UCSD-AML1 (cell line): ENCODE data around the gene GIGYF1.
A peak's percentile ranks its signal among the peaks of the same experiment; 100 is the strongest.
"Not testable (repeated sequence)": the region's sequence is repeated elsewhere in the genome, so short reads cannot be mapped to it uniquely, and the experiment has no call there.

Source experiments
- DNase-seq: peaks from one replicate; lab custom pipeline; 2025; ENCODE audit not compliant: unreplicated experiment; lab: John Stamatoyannopoulos, UW

The GIGYF1 gene

GRCh38 chr7:100673302-100673941 is 20.6 kb downstream of the GIGYF1 start, which contains the start of gene GNB2:
Gene GNB2 (plus strand): TSS chr7:100673740. CDS start chr7:100676266, 2,526 bp downstream.
- DNase-seq = peak; percentile 94

- DNase-seq = no peak
Observed at GRCh38 chr7:100671353-100672327, 22.4 kb downstream of the GIGYF1 start.

- DNase-seq = no peak
Observed at GRCh38 chr7:100670074-100670473, 24.0 kb downstream of the GIGYF1 start.

- DNase-seq = not testable (repeated sequence)
Observed at GRCh38 chr7:100669106-100669505, 24.9 kb downstream of the GIGYF1 start.

- DNase-seq = no peak
Observed at GRCh38 chr7:100668069-100668449, 26.0 kb downstream of the GIGYF1 start.

- no peak for DNase-seq
Observed at GRCh38 chr7:100667331-100668068, 26.6 kb downstream of the GIGYF1 start.

- no peak for DNase-seq
Observed at GRCh38 chr7:100665168-100665726, 28.8 kb downstream of the GIGYF1 start.

- not testable (repeated sequence) for DNase-seq
Observed at GRCh38 chr7:100662194-100662776, 31.8 kb downstream of the GIGYF1 start.

- DNase-seq = peak; percentile 59
Observed at GRCh38 chr7:100655908-100656674, 38.0 kb downstream of the GIGYF1 start, which contains the start of gene ACTL6B. Gene ACTL6B (minus strand): TSS chr7:100656448. CDS start chr7:100656354, 94 bp downstream.

GRCh38 chr7:100654908-100655831 is 38.9 kb downstream of the GIGYF1 start:
- DNase-seq = no peak

GRCh38 chr7:100649826-100650565 is 44.1 kb downstream of the GIGYF1 start:
- DNase-seq = no peak

- no peak for DNase-seq
Observed at GRCh38 chr7:100642534-100642907, 51.5 kb downstream of the GIGYF1 start.

GRCh38 chr7:100641860-100642533 is 52.1 kb downstream of the GIGYF1 start:
- DNase-seq = no peak

- DNase-seq = no peak
Observed at GRCh38 chr7:100641463-100641859, 52.6 kb downstream of the GIGYF1 start, which contains the start of gene TFR2. Gene TFR2 (minus strand): TSS chr7:100641552. CDS start chr7:100641509, 43 bp downstream.

- DNase-seq = no peak
Observed at GRCh38 chr7:100640517-100641440, 53.3 kb downstream of the GIGYF1 start.

GRCh38 chr7:100639995-100640516 is 54.0 kb downstream of the GIGYF1 start:
- DNase-seq = no peak
